A549 (cell line): Measurements from ENCODE around the gene HTR2B. TPM values are rescaled to one million over a fixed set of nuclear protein-coding genes. Genes with fewer than 3 reads are reported as not detected.

Source experiments
- ATAC-seq, 2 experiments: fragments of 200-7000 bp in 1 of 2; fragments of >200 bp in 1 of 2; cut with Nextera tagmentation in 1 of 2; cut with Tn5 transposase in 1 of 2; 3 replicates each; pipeline versions ENCODE4 v1.8.0 to v1.9.1; 2018 to 2020; ENCODE audit warnings: mild to moderate bottlenecking in 1 of 2, moderate library complexity in 1 of 2
- CTCF ChIA-PET: fragments of 300-600 bp; sonication (Branson Sonifier 250); formaldehyde crosslinking; extraction: SDS; loops from one replicate; lab custom pipeline; 2021; ENCODE audit warnings: antibody characterized with exemption, inconsistent platforms; lab: Yijun Ruan, JAX
- POLR2A ChIA-PET: fragments of 350-600 bp; formaldehyde crosslinking; extraction: SDS; loops from one replicate; lab custom pipeline; 2021; ENCODE audit warnings: antibody characterized with exemption, inconsistent platforms; lab: Yijun Ruan, JAX
- DNase-seq, 2 experiments: peaks; one replicate each; pipeline versions ENCODE4 v3.0.0 to v3.0.0-alpha.2; 2011 to 2016; ENCODE audit warnings: low read depth in 1 of 2, low spot score in 1 of 2
- FAIRE-seq: peaks from 2 replicates; lab custom pipeline; 2011; peaks lifted over from hg19 to GRCh38; lab: Jason Lieb, UNC
- H3K27ac ChIP-seq, 2 experiments: fragments of >200 bp; sonication (Bioruptor Twin); formaldehyde crosslinking; 3 replicates each; pipeline ENCODE4 v1.5.1; 2016 to 2017
- H3K4me1 ChIP-seq: fragments of >200 bp; sonication (Bioruptor Twin); formaldehyde crosslinking; 3 replicates; pipeline ENCODE4 v1.6.1; 2016
- H3K4me2 ChIP-seq: fragments of >200 bp; sonication (Bioruptor Twin); formaldehyde crosslinking; 3 replicates; pipeline ENCODE4 v1.6.1; 2016
- H3K4me3 ChIP-seq: fragments of >200 bp; sonication (Bioruptor Twin); formaldehyde crosslinking; 3 replicates; pipeline ENCODE4 v1.5.1; 2016
- H3K9me3 ChIP-seq: fragments of >200 bp; sonication (Bioruptor Twin); formaldehyde crosslinking; 3 replicates; pipeline ENCODE4 v1.6.1; 2016
- BHLHE40 ChIP-seq: IDR thresholded peaks from 2 replicates; pipeline ENCODE4 v1.6.1; 2012; ENCODE audit warnings: low read depth, low read length, inconsistent platforms
- CEBPB ChIP-seq, 2 experiments: fragments of >200 bp in 1 of 2; sonication (Bioruptor Twin) in 1 of 2; formaldehyde crosslinking in 1 of 2; IDR thresholded peaks; 2 replicates each; pipeline ENCODE4 v1.6.1; 2012 to 2016
- CHD2 ChIP-seq: fragments of 150-350 bp; IDR thresholded peaks from 2 replicates; pipeline ENCODE4 v1.6.1; 2014; ENCODE audit warnings: low read length; ENCODE audit not compliant: partially characterized antibody
- EP300 ChIP-seq, 2 experiments: fragments of >200 bp; sonication (Bioruptor Twin); formaldehyde crosslinking; IDR thresholded peaks; 2 replicates in 1 of 2; 3 replicates in 1 of 2; pipeline ENCODE4 v1.6.1; 2016 to 2017
- FOSL2 ChIP-seq, 2 experiments: fragments of 450-650 bp in 1 of 2; fragments of >200 bp in 1 of 2; sonication (Bioruptor Twin) in 1 of 2; formaldehyde crosslinking; IDR thresholded peaks; 2 replicates each; pipeline versions ENCODE4 v1.5.0 to v1.6.1; 2016 to 2020; ENCODE audit warnings: mild to moderate bottlenecking in 1 of 2, moderate library complexity in 1 of 2
- FOXS1 ChIP-seq: fragments of 250-450 bp; sonication (Bioruptor Pico); IDR thresholded peaks from 2 replicates; pipeline ENCODE4 v1.5.0; 2020; ENCODE audit warnings: mild to moderate bottlenecking, moderate library complexity
- GATA3 ChIP-seq: IDR thresholded peaks from 2 replicates; pipeline ENCODE4 v1.6.1; 2012; ENCODE audit warnings: borderline replicate concordance
- HOXB5 ChIP-seq: fragments of 250-450 bp; sonication (Bioruptor Pico); IDR thresholded peaks from 2 replicates; pipeline ENCODE4 v1.5.0; 2020; ENCODE audit warnings: mild to moderate bottlenecking, moderate library complexity
- KDM1A ChIP-seq: fragments of 200-600 bp; sonication (generic); IDR thresholded peaks from 2 replicates; pipeline ENCODE4 v1.6.1; 2016; ENCODE audit warnings: low read depth, mild to moderate bottlenecking
- MAFK ChIP-seq: fragments of 450-650 bp; IDR thresholded peaks from 2 replicates; pipeline ENCODE4 v1.6.1; 2014; ENCODE audit not compliant: partially characterized antibody
- MAZ ChIP-seq: fragments of 150-350 bp; IDR thresholded peaks from 2 replicates; pipeline ENCODE4 v1.6.1; 2014; ENCODE audit warnings: antibody characterized with exemption, low read depth, low read length, borderline replicate concordance
- NFE2L2 ChIP-seq: fragments of 150-350 bp; conservative IDR thresholded peaks from 2 replicates; pipeline ENCODE4 v1.6.1; 2014; ENCODE audit warnings: low read length
- POLR2AphosphoS2 ChIP-seq: conservative IDR thresholded peaks from 2 replicates; pipeline ENCODE4 v1.6.1; 2012; ENCODE audit warnings: low read length, improper control_type of control experiment, inconsistent platforms
- RARB ChIP-seq: fragments of 250-450 bp; sonication (Bioruptor Pico); IDR thresholded peaks from 2 replicates; pipeline ENCODE4 v1.8.0; 2021; ENCODE audit warnings: mild to moderate bottlenecking, moderate library complexity
- RFX5 ChIP-seq: fragments of 450-650 bp; IDR thresholded peaks from 2 replicates; pipeline ENCODE4 v1.7.1; 2014; ENCODE audit warnings: antibody characterized with exemption, mild to moderate bottlenecking, moderate library complexity
- RNF2 ChIP-seq: fragments of 200-600 bp; sonication (generic); IDR thresholded peaks from 2 replicates; pipeline ENCODE4 v1.6.1; 2016; ENCODE audit warnings: low read depth, mild to moderate bottlenecking, antibody characterized with exemption, moderate library complexity, borderline replicate concordance
- SREBF2 ChIP-seq: fragments of 450-650 bp; IDR thresholded peaks from 2 replicates; pipeline ENCODE4 v1.6.1; 2014; ENCODE audit warnings: mild to moderate bottlenecking, moderate library complexity
- TFCP2L1 ChIP-seq: fragments of 250-450 bp; sonication (Bioruptor Pico); IDR thresholded peaks from 2 replicates; pipeline ENCODE4 v1.5.0; 2021; ENCODE audit warnings: mild to moderate bottlenecking
- USF2 ChIP-seq: fragments of 450-650 bp; IDR thresholded peaks from 2 replicates; pipeline ENCODE4 v1.6.1; 2014; ENCODE audit warnings: antibody characterized with exemption
- ZNF302 ChIP-seq: fragments of 250-450 bp; sonication (Bioruptor Pico); IDR thresholded peaks from 2 replicates; pipeline ENCODE4 v1.9.0; 2021; ENCODE audit warnings: inconsistent platforms, mild to moderate bottlenecking, moderate library complexity
- whole genome bisulfite sequencing: methylation state at CpG from one replicate; pipeline ENCODE4 v1.1.6; 2017; ENCODE audit errors: missing lambda C conversion rate; 5-methylcytosine and 5-hydroxymethylcytosine counted together
- polyA plus RNA-seq, 4 experiments: library from polyadenylated mRNA; depleted of rRNA in 3 of 4; stranded (reverse); fragments of >200 nt; fragmentation: RNase III in 1 of 4; extraction: RNeasy Plus Mini Kit Qiagen cat#74134 plus additional on column Dnase treatment in 1 of 4; gene quantifications; 2 replicates in 3 of 4; 3 replicates in 1 of 4; pipeline ENCODE4 v1.2.3, GENCODE V29; 2011 to 2017
- TF ChIP-seq, protein P1 (sequence below): fragments of 250-450 bp; sonication (Bioruptor Pico); IDR thresholded peaks from 2 replicates; pipeline ENCODE4 v1.5.0; 2021; ENCODE audit warnings: mild to moderate bottlenecking, moderate library complexity, borderline replicate concordance
- TF ChIP-seq, protein P2 (sequence below): fragments of >200 bp; sonication (Bioruptor Twin); formaldehyde crosslinking; IDR thresholded peaks from 3 replicates; pipeline ENCODE4 v1.5.1; 2016
- TF ChIP-seq, protein P3 (sequence below): fragments of 250-450 bp; sonication (Bioruptor Pico); IDR thresholded peaks from 2 replicates; pipeline ENCODE4 v1.5.0; 2020; ENCODE audit warnings: low read depth, mild to moderate bottlenecking, moderate library complexity
- TF ChIP-seq, protein P4 (sequence below): IDR thresholded peaks from 2 replicates; pipeline ENCODE4 v1.6.1; 2012
- TF ChIP-seq, protein P5 (sequence below): IDR thresholded peaks from 2 replicates; pipeline ENCODE4 v1.6.1; 2012

The HTR2B gene
- polyA plus RNA-seq, 2 of the 4 experiments (the other 2 are of a cell fraction), result 0.30 to 1.5 TPM

- TF ChIP-seq, protein P1, sequence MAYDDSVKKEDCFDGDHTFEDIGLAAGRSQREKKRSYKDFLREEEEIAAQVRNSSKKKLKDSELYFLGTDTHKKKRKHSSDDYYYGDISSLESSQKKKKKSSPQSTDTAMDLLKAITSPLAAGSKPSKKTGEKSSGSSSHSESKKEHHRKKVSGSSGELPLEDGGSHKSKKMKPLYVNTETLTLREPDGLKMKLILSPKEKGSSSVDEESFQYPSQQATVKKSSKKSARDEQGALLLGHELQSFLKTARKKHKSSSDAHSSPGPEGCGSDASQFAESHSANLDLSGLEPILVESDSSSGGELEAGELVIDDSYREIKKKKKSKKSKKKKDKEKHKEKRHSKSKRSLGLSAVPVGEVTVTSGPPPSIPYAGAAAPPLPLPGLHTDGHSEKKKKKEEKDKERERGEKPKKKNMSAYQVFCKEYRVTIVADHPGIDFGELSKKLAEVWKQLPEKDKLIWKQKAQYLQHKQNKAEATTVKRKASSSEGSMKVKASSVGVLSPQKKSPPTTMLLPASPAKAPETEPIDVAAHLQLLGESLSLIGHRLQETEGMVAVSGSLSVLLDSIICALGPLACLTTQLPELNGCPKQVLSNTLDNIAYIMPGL (CRISPR knock-in tag), result no peak
- TF ChIP-seq KDM1A (no peak), TFCP2L1 (CRISPR knock-in tag) (no peak), RARB (CRISPR knock-in tag) (no peak), CHD2 (no peak), POLR2AphosphoS2 (no peak), RNF2 (no peak), CEBPB (IDR thresholded peaks at IDR 0.05) (no peak), SREBF2 (no peak), USF2 (no peak)
- TF ChIP-seq, protein P2, sequence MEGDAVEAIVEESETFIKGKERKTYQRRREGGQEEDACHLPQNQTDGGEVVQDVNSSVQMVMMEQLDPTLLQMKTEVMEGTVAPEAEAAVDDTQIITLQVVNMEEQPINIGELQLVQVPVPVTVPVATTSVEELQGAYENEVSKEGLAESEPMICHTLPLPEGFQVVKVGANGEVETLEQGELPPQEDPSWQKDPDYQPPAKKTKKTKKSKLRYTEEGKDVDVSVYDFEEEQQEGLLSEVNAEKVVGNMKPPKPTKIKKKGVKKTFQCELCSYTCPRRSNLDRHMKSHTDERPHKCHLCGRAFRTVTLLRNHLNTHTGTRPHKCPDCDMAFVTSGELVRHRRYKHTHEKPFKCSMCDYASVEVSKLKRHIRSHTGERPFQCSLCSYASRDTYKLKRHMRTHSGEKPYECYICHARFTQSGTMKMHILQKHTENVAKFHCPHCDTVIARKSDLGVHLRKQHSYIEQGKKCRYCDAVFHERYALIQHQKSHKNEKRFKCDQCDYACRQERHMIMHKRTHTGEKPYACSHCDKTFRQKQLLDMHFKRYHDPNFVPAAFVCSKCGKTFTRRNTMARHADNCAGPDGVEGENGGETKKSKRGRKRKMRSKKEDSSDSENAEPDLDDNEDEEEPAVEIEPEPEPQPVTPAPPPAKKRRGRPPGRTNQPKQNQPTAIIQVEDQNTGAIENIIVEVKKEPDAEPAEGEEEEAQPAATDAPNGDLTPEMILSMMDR, result no peak
Measured at GRCh38 chr2:231128541-231128940, 3.7 kb upstream of the HTR2B start (continued).

DNA sequence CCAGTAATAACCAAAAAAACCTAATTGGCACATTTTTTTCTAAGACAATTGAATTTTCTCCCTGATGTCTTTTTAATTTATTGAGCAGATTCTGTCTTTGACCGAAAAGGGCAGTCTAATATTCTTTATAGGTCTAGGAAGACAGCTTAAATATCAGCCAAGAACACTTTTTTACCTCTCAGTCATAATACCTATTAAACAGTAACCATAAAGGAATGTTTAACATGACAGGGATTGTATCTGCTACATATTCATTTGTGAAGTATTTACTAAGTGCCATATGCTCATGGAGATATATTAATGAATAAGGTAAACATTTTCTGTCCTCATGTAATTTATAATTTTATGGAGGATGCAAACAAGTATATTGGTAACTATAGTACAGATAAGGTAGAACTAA, 3.1 kb upstream of the HTR2B start:
- DNase-seq (no peak), FAIRE-seq (peak; percentile 59), ATAC-seq (peak; percentile 55 to 66; a peak in 5 of 6 replicates)
- H3K27ac ChIP-seq, result peak overlapping the region; percentile 38 to 69; a peak in 3 of 6 replicates
- 8% methylated on average over 1 of the region's 1 CpG for WGBS
- H3K4me2 ChIP-seq, result peak overlapping the region; percentile 57
- no peaks in the 10 kb centered on the region for H3K9me3 ChIP-seq
- H3K4me1 ChIP-seq, result peaks cover 95% of the 10 kb centered on the region
- TF ChIP-seq ZNF302 (CRISPR knock-in tag) (no peak), BHLHE40 (no peak), RFX5 (no peak)
- ChIA-PET CTCF (interaction anchor here (0.8 to 1.3 kb wide), 5 partner anchors 18 to 282 kb away, joined by 3 to 5 read pairs (median 4); no protein-coding TSS in a partner anchor), POLR2A (interaction anchor here (1.1 kb wide), 1 partner anchor 8 kb away, joined by 3 read pairs; no protein-coding TSS in a partner anchor)
- no peak overlapping the region for H3K4me3 ChIP-seq

DNA sequence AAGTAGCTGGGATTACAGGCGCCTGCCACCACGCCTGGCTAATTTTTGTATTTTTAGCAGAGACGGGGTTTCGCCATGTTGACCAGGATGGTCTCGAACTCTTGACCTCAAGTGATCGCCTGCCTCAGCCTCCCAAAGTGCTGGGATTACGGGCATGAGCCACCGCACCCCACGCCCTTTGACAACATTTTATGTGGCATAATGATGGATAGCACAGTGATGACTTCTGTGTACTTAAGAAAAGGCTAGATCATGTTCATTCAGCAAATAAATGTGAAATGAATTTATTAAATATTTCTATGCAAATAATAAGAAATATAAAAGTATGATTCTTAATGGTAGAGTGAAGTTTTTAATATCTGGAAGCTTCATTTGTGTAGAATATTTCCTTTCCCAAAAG, 2.6 kb upstream of the HTR2B start:
- ChIA-PET POLR2A (no interaction called here), CTCF (interaction anchor here (1.2 to 1.3 kb wide), 3 partner anchors 17 to 100 kb away, joined by 4 to 5 read pairs (median 4); no protein-coding TSS in a partner anchor)
- DNase-seq (peak in 1 of 2 experiments; percentile 83), FAIRE-seq (no peak), ATAC-seq (peak in 1 of 2 experiments; percentile 62; a peak in 3 of 6 replicates)
- Histone ChIP-seq H3K9me3 (no peaks in the 10 kb centered on the region), H3K4me3 (no peak overlapping the region), H3K4me2 (peak overlapping the region; percentile 57), H3K27ac (peak overlapping the region; percentile 38 to 69; a peak in 4 of 6 replicates), H3K4me1 (peaks cover 95% of the 10 kb centered on the region)
- TF ChIP-seq MAZ, result no peak
- no peak for TF ChIP-seq FOSL2 (IDR thresholded peaks at IDR 0.05)
- TF ChIP-seq FOSL2 (CRISPR knock-in tag; IDR thresholded peaks at IDR 0.05), result peak; percentile 40
- TF ChIP-seq HOXB5 (CRISPR knock-in tag), result peak; percentile 92
- TF ChIP-seq FOXS1, result no peak
- TF ChIP-seq NFE2L2, result peak; percentile 65; the same call in 1 of the 2 replicates
- no peak for TF ChIP-seq EP300 (IDR thresholded peaks at IDR 0.05)
- TF ChIP-seq MAFK, result peak; percentile 52
- TF ChIP-seq, protein P3, sequence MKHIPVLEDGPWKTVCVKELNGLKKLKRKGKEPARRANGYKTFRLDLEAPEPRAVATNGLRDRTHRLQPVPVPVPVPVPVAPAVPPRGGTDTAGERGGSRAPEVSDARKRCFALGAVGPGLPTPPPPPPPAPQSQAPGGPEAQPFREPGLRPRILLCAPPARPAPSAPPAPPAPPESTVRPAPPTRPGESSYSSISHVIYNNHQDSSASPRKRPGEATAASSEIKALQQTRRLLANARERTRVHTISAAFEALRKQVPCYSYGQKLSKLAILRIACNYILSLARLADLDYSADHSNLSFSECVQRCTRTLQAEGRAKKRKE (CRISPR knock-in tag), result no peak
- TF ChIP-seq, protein P4, sequence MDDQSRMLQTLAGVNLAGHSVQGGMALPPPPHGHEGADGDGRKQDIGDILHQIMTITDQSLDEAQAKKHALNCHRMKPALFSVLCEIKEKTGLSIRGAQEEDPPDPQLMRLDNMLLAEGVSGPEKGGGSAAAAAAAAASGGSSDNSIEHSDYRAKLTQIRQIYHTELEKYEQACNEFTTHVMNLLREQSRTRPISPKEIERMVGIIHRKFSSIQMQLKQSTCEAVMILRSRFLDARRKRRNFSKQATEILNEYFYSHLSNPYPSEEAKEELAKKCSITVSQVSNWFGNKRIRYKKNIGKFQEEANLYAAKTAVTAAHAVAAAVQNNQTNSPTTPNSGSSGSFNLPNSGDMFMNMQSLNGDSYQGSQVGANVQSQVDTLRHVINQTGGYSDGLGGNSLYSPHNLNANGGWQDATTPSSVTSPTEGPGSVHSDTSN, result peak; percentile 64; the same call in 1 of the 2 replicates
- TF ChIP-seq GATA3, result peak; percentile 51; the same call in 1 of the 2 replicates
- no peak for TF ChIP-seq SREBF2
- TF ChIP-seq, protein P5, sequence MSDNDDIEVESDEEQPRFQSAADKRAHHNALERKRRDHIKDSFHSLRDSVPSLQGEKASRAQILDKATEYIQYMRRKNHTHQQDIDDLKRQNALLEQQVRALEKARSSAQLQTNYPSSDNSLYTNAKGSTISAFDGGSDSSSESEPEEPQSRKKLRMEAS, result peak; percentile 16; the same call in 1 of the 2 replicates
- 31% methylated on average over 9 of the region's 9 CpGs for WGBS
